A673 (cell line): ENCODE data around the gene TMEM109. TPM values are rescaled to one million over a fixed set of nuclear protein-coding genes. Genes with fewer than 3 reads are reported as not detected.

ENCODE experiments used
- BruUV-seq: library from RNA; stranded (reverse); fragments of 400-500 nt; replicated peaks from 2 replicates; lab custom pipeline; 2021; lab: Mats Ljungman, UMichigan
- CTCF ChIA-PET: fragments of 300-600 bp; sonication (Branson Sonifier 250); formaldehyde crosslinking; loops from one replicate; lab custom pipeline; 2022; ENCODE audit warnings: antibody characterized with exemption; lab: Charles Lee
- POLR2A ChIA-PET: fragments of 300-600 bp; sonication (Branson Sonifier 250); formaldehyde crosslinking; loops from one replicate; lab custom pipeline; 2022; ENCODE audit warnings: antibody characterized with exemption; ENCODE audit not compliant: low non-redundant PET; lab: Charles Lee
- DNase-seq: peaks from one replicate; pipeline ENCODE4 v3.0.0-alpha.2; 2015; ENCODE audit warnings: low spot score
- H3K27ac ChIP-seq: fragments of 200-600 bp; sonication (generic); 2 replicates; pipeline ENCODE4 v1.5.1; 2016; ENCODE audit warnings: mixed run types, low read depth, mild to moderate bottlenecking, mixed read lengths, antibody characterized with exemption, low read length; ENCODE audit not compliant: poor library complexity, severe bottlenecking
- H3K27me3 ChIP-seq: fragments of 200-600 bp; sonication (generic); replicated peaks from 2 replicates; pipeline ENCODE4 v1.6.1; 2017; ENCODE audit warnings: mixed run types, low read depth, mild to moderate bottlenecking, mixed read lengths, antibody characterized with exemption, low read length; ENCODE audit not compliant: insufficient read depth, poor library complexity
- H3K36me3 ChIP-seq: fragments of 200-600 bp; sonication (generic); 2 replicates; pipeline ENCODE4 v1.6.1; 2016; ENCODE audit warnings: mixed run types, mild to moderate bottlenecking, mixed read lengths, antibody characterized with exemption, low read length; ENCODE audit not compliant: insufficient read depth, poor library complexity, severe bottlenecking
- H3K4me1 ChIP-seq: fragments of 200-600 bp; sonication (generic); 2 replicates; pipeline ENCODE4 v1.6.1; 2017; ENCODE audit warnings: mixed run types, mild to moderate bottlenecking, mixed read lengths, antibody characterized with exemption, low read length; ENCODE audit not compliant: insufficient read depth, poor library complexity, severe bottlenecking
- H3K4me3 ChIP-seq: fragments of 200-600 bp; sonication (generic); 2 replicates; pipeline ENCODE4 v1.5.1; 2016; ENCODE audit warnings: low read depth, mixed run types, mild to moderate bottlenecking, mixed read lengths, low read length; ENCODE audit not compliant: poor library complexity, severe bottlenecking
- H3K9me3 ChIP-seq: fragments of 200-600 bp; sonication (generic); 2 replicates; pipeline ENCODE4 v1.6.1; 2016; ENCODE audit warnings: mixed run types, low read depth, mild to moderate bottlenecking, mixed read lengths, antibody characterized with exemption, low read length; ENCODE audit not compliant: poor library complexity, severe bottlenecking
- EZH2 ChIP-seq: fragments of 200-600 bp; sonication (generic); IDR thresholded peaks from 2 replicates; pipeline ENCODE4 v1.6.1; 2017; ENCODE audit warnings: borderline replicate concordance, low read depth, mild to moderate bottlenecking, mixed read lengths, antibody characterized with exemption, low read length; ENCODE audit not compliant: poor library complexity, severe bottlenecking
- intact Hi-C: fragments of 100-400 bp; cut with micrococcal nuclease; formaldehyde crosslinking; loops from one replicate; pipeline ENCODE4 v1.10.0; 2022; ENCODE audit not compliant: unreplicated experiment
- total RNA-seq: library from RNA; stranded (reverse); gene quantifications from 2 replicates; pipeline ENCODE4 v1.2.3, GENCODE V29; 2021
- TF ChIP-seq, protein P1 (sequence below): fragments of 300-800, 200-600 bp; sonication (generic); conservative IDR thresholded peaks from 2 replicates; pipeline ENCODE4 v1.5.1; 2017; ENCODE audit warnings: low read depth, mild to moderate bottlenecking, antibody characterized with exemption, low read length, moderate library complexity, mixed read lengths

The TMEM109 gene
- total RNA-seq, 1 experiment from 2014 or later = 169 TPM

DNA sequence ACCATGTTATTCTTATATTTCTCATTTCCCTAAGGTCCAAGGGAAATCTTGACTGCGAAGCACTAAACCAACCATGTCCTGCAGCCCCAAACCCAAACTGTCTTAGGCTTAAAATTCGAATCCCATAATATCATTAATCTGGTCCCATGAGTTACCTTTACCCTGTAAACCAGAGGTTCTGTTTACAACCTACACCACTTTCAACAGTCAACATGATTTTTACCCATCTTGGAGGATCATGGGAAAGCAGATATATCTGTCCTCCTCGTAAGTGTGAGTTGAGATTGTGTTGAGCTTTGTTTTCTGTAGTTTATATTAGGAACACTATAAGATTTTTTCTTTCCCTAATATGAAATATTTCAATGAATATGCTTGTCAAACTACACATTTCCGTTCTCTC lies 14.0 kb upstream of the TMEM109 start:
- BruUV-seq = no TSS peak
- ChIA-PET POLR2A (no interaction called here), CTCF (interaction anchor here (0.6 to 1.4 kb wide), 6 partner anchors 12 to 126 kb away, joined by 3 to 9 read pairs (median 4); no protein-coding TSS in a partner anchor)
- Histone ChIP-seq H3K9me3 (no peaks in the 10 kb centered on the region), H3K4me1 (peaks cover 5% of the 10 kb centered on the region), H3K36me3 (peaks cover 87% of the 10 kb centered on the region), H3K27ac (no peak overlapping the region), H3K4me3 (no peak overlapping the region), H3K27me3 (no peaks in the 10 kb centered on the region)
- TF ChIP-seq EZH2 = no peak
- TF ChIP-seq, protein P1, sequence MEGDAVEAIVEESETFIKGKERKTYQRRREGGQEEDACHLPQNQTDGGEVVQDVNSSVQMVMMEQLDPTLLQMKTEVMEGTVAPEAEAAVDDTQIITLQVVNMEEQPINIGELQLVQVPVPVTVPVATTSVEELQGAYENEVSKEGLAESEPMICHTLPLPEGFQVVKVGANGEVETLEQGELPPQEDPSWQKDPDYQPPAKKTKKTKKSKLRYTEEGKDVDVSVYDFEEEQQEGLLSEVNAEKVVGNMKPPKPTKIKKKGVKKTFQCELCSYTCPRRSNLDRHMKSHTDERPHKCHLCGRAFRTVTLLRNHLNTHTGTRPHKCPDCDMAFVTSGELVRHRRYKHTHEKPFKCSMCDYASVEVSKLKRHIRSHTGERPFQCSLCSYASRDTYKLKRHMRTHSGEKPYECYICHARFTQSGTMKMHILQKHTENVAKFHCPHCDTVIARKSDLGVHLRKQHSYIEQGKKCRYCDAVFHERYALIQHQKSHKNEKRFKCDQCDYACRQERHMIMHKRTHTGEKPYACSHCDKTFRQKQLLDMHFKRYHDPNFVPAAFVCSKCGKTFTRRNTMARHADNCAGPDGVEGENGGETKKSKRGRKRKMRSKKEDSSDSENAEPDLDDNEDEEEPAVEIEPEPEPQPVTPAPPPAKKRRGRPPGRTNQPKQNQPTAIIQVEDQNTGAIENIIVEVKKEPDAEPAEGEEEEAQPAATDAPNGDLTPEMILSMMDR = no peak
- no peak for DNase-seq
- intact Hi-C loops = no loop called here

DNA sequence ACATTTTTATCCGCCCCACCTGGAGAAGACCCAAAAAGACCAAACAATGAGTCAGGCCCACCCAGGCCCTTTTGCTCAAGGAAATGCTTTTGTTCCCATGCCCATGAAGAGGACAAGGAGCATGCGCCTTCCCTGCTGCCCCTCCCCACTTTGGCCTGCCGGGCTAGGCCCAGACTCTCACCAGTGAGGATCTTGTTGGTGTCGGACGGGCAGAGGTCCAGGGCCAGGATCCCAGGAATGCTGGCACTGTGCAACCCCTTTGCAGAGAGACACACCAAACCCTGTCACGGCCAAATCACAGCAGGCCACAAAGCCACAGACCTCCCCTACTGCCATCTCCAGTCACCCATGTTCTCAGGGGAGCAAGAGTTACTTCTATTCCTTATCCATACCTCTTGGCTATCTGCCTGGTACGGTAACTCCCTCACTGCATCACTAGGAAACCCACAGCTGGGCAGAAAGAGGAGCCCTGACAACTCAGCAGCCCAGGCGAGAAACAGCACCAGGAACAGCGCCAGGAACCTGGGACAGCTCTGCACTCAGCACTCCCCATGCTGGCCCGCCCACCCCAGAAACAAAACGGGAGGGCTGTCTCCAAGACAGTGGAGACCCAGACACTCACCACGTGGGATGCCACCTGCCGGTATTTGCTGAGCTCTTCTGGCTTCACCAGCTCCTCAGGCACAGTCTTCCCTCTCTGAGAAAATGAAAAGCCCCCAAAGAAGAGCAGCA lies 13.1 kb upstream of the TMEM109 start:
- no peaks in the 10 kb centered on the region for H3K9me3 ChIP-seq
- H3K36me3 ChIP-seq = peaks cover 78% of the 10 kb centered on the region
- no peak overlapping the region for H3K27ac ChIP-seq
- no peak overlapping the region for H3K4me3 ChIP-seq
- H3K4me1 ChIP-seq = peaks cover 8% of the 10 kb centered on the region
- BruUV-seq = no TSS peak
- CTCF ChIA-PET = no interaction called here
- intact Hi-C loops = no loop called here
- no peaks in the 10 kb centered on the region for H3K27me3 ChIP-seq
- no peak for DNase-seq
- POLR2A ChIA-PET = interaction anchor here (0.6 kb wide), 1 partner anchor 823 kb away, joined by 3 read pairs; no protein-coding TSS in a partner anchor
- TF ChIP-seq, protein P1 = no peak
- TF ChIP-seq EZH2 = no peak

DNA sequence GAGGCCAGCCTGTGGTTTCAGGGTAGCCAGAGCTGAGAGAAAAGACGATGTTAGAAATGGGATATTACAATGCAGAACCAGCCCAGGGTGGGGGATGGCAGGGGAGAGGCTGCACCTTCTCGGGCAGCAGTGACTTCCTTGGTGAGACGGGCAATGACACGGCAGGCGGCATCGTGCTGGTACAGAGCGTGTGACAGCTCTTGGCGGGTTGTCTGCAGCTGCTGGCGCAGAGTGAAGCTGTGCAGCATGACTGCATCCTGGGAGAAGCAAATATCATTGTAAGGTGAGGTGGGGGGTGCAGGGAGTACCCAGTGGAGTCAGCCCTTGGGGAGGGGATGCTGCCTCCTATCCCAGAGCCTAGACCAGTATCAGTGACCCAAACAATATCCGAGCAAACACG lies 11.3 kb upstream of the TMEM109 start:
- no peak for DNase-seq
- Histone ChIP-seq H3K4me3 (no peak overlapping the region), H3K27me3 (no peaks in the 10 kb centered on the region), H3K27ac (no peak overlapping the region), H3K9me3 (no peaks in the 10 kb centered on the region), H3K36me3 (peaks cover 60% of the 10 kb centered on the region), H3K4me1 (peaks cover 14% of the 10 kb centered on the region)
- ChIA-PET CTCF (interaction anchor here (0.9 kb wide), 1 partner anchor 72 kb away, joined by 3 read pairs; no protein-coding TSS in a partner anchor), POLR2A (no interaction called here)
- TF ChIP-seq, protein P1 = no peak
- TF ChIP-seq EZH2 = no peak
- no TSS peak for BruUV-seq
- intact Hi-C loops = no loop called here
